HEK293 (cell line): Measurements from ENCODE around the gene P2RY6.

ENCODE experiments used
- CTCF ChIA-PET: fragments of 350-600 bp; formaldehyde crosslinking; extraction: SDS; loops from one replicate; lab custom pipeline; 2021; ENCODE audit warnings: antibody characterized with exemption; lab: Yijun Ruan, JAX
- POLR2A ChIA-PET: fragments of 300-600 bp; formaldehyde crosslinking; extraction: SDS; loops from one replicate; lab custom pipeline; 2020; ENCODE audit warnings: antibody characterized with exemption, inconsistent platforms; lab: Yijun Ruan, JAX
- H3K27ac ChIP-seq: fragments of 200-500 bp; sonication (Bioruptor generic); 2 replicates; pipeline ENCODE4 v1.5.1; 2014; ENCODE audit warnings: low read depth, low read length, control low read depth, inconsistent platforms; ENCODE audit errors: extremely low read depth
- H3K36me3 ChIP-seq, 2 experiments: fragments of 200-500 bp in 1 of 2; sonication (Bioruptor generic) in 1 of 2; 1 replicate in 1 of 2; 2 replicates in 1 of 2; pipeline ENCODE4 v1.5.1; 2014 to 2017; ENCODE audit warnings: inconsistent platforms in 2 of 2, low read length in 2 of 2; ENCODE audit not compliant: control insufficient read depth in 2 of 2, insufficient read depth in 1 of 2
- H3K4me1 ChIP-seq: fragments of 200-500 bp; sonication (Bioruptor generic); 2 replicates; pipeline ENCODE4 v1.5.1; 2014; ENCODE audit warnings: mild to moderate bottlenecking, low read length, inconsistent platforms; ENCODE audit not compliant: control insufficient read depth, insufficient read depth
- H3K4me3 ChIP-seq: 2 replicates; pipeline ENCODE4 v1.5.1; 2011; ENCODE audit warnings: low read depth, mild to moderate bottlenecking, control low read depth, low read length, moderate library complexity
- H3K9me3 ChIP-seq: fragments of 200-500 bp; sonication (Bioruptor generic); 2 replicates; pipeline ENCODE4 v1.5.1; 2014; ENCODE audit warnings: low read depth, low read length, inconsistent platforms; ENCODE audit not compliant: control insufficient read depth, insufficient read depth
- EGR2 ChIP-seq: fragments of 450-650 bp; formaldehyde crosslinking; IDR thresholded peaks from 2 replicates; pipeline ENCODE4 v1.5.1; 2016; ENCODE audit warnings: low read depth, missing biosample characterization, missing genetic modification characterization
- KLF10 ChIP-seq: fragments of 450-650 bp; IDR thresholded peaks from 2 replicates; pipeline ENCODE4 v1.5.1; 2018; ENCODE audit warnings: missing biosample characterization, mild to moderate bottlenecking, missing genetic modification characterization
- KLF16 ChIP-seq: fragments of 450-650 bp; formaldehyde crosslinking; IDR thresholded peaks from 2 replicates; pipeline ENCODE4 v1.5.1; 2017; ENCODE audit warnings: missing biosample characterization, missing genetic modification characterization
- OVOL3 ChIP-seq: fragments of 450-650 bp; formaldehyde crosslinking; IDR thresholded peaks from 2 replicates; pipeline ENCODE4 v1.5.1; 2016; ENCODE audit warnings: missing biosample characterization, missing genetic modification characterization
- ZFP37 ChIP-seq: fragments of 450-650 bp; formaldehyde crosslinking; IDR thresholded peaks from 2 replicates; pipeline ENCODE4 v1.5.1; 2016; ENCODE audit warnings: missing biosample characterization, missing genetic modification characterization
- ZFP41 ChIP-seq: fragments of 450-650 bp; formaldehyde crosslinking; IDR thresholded peaks from 2 replicates; pipeline ENCODE4 v1.5.1; 2016; ENCODE audit warnings: missing biosample characterization, missing genetic modification characterization, borderline replicate concordance
- ZIC2 ChIP-seq: fragments of 450-650 bp; formaldehyde crosslinking; IDR thresholded peaks from 2 replicates; pipeline ENCODE4 v1.5.1; 2016; ENCODE audit warnings: missing biosample characterization, missing genetic modification characterization
- ZNF114 ChIP-seq: fragments of 450-650 bp; formaldehyde crosslinking; IDR thresholded peaks from 2 replicates; pipeline ENCODE4 v1.5.0; 2017; ENCODE audit warnings: missing biosample characterization, missing genetic modification characterization
- ZNF121 ChIP-seq: fragments of 450-650 bp; formaldehyde crosslinking; IDR thresholded peaks from 2 replicates; pipeline ENCODE4 v1.5.1; 2016; ENCODE audit warnings: missing biosample characterization, missing genetic modification characterization
- ZNF184 ChIP-seq: fragments of 450-650 bp; IDR thresholded peaks from 2 replicates; pipeline ENCODE4 v1.5.1; 2018; ENCODE audit warnings: missing biosample characterization, mild to moderate bottlenecking, missing genetic modification characterization
- ZNF19 ChIP-seq: fragments of 450-650 bp; formaldehyde crosslinking; IDR thresholded peaks from 2 replicates; pipeline ENCODE4; 2016; ENCODE audit warnings: missing biosample characterization, missing genetic modification characterization, low read depth
- ZNF202 ChIP-seq: fragments of 450-650 bp; formaldehyde crosslinking; IDR thresholded peaks from 2 replicates; pipeline ENCODE4 v1.5.1; 2016; ENCODE audit warnings: missing biosample characterization, missing genetic modification characterization, borderline replicate concordance
- ZNF211 ChIP-seq: fragments of 450-650 bp; formaldehyde crosslinking; IDR thresholded peaks from 2 replicates; pipeline ENCODE4 v1.5.1; 2016; ENCODE audit warnings: low read depth, missing biosample characterization, missing genetic modification characterization
- ZNF426 ChIP-seq: fragments of 450-650 bp; formaldehyde crosslinking; IDR thresholded peaks from 2 replicates; pipeline ENCODE4 v1.5.1; 2017; ENCODE audit warnings: missing biosample characterization, missing genetic modification characterization, mild to moderate bottlenecking, inconsistent platforms, moderate library complexity
- ZNF48 ChIP-seq: fragments of 450-650 bp; formaldehyde crosslinking; IDR thresholded peaks from 2 replicates; pipeline ENCODE4 v1.5.1; 2016; ENCODE audit warnings: missing biosample characterization, missing genetic modification characterization
- ZNF529 ChIP-seq: fragments of 450-650 bp; formaldehyde crosslinking; IDR thresholded peaks from 2 replicates; pipeline ENCODE4 v1.5.1; 2017; ENCODE audit warnings: missing genetic modification characterization, missing biosample characterization; ENCODE audit not compliant: insufficient replicate concordance
- ZNF624 ChIP-seq: fragments of 450-650 bp; formaldehyde crosslinking; IDR thresholded peaks from 2 replicates; pipeline ENCODE4 v1.5.1; 2017; ENCODE audit warnings: missing biosample characterization, missing genetic modification characterization
- ZNF626 ChIP-seq: fragments of 450-650 bp; sonication (Bioruptor Pico); formaldehyde crosslinking; IDR thresholded peaks from 2 replicates; pipeline ENCODE4 v1.5.1; 2018; ENCODE audit warnings: missing biosample characterization, missing genetic modification characterization, inconsistent platforms
- ZNF677 ChIP-seq: fragments of 450-650 bp; IDR thresholded peaks from 2 replicates; pipeline ENCODE4 v1.5.0; 2018; ENCODE audit warnings: missing biosample characterization, mild to moderate bottlenecking, missing genetic modification characterization, moderate library complexity
- ZNF701 ChIP-seq: fragments of 450-650 bp; formaldehyde crosslinking; IDR thresholded peaks from 2 replicates; pipeline ENCODE4 v1.5.1; 2016; ENCODE audit warnings: missing biosample characterization, missing genetic modification characterization
- ZNF747 ChIP-seq: fragments of 450-650 bp; formaldehyde crosslinking; IDR thresholded peaks from 2 replicates; pipeline ENCODE4 v1.5.1; 2016; ENCODE audit warnings: missing biosample characterization, missing genetic modification characterization
- ZNF76 ChIP-seq: fragments of 450-650 bp; formaldehyde crosslinking; IDR thresholded peaks from 2 replicates; pipeline ENCODE4; 2016; ENCODE audit warnings: low read depth, missing biosample characterization, missing genetic modification characterization, borderline replicate concordance
- ZNF791 ChIP-seq: fragments of 450-650 bp; formaldehyde crosslinking; IDR thresholded peaks from 2 replicates; pipeline ENCODE4 v1.5.1; 2016; ENCODE audit warnings: missing biosample characterization, missing genetic modification characterization
- ZNF830 ChIP-seq: fragments of 450-650 bp; IDR thresholded peaks from 2 replicates; pipeline ENCODE4 v1.5.0; 2018; ENCODE audit warnings: missing biosample characterization, missing genetic modification characterization, low read depth, mild to moderate bottlenecking, moderate library complexity
- ZSCAN30 ChIP-seq: fragments of 450-650 bp; IDR thresholded peaks from 2 replicates; pipeline ENCODE4 v1.5.1; 2018; ENCODE audit warnings: missing biosample characterization, mild to moderate bottlenecking, missing genetic modification characterization, moderate library complexity
- TF ChIP-seq, protein P1 (sequence below): fragments of 450-650 bp; formaldehyde crosslinking; IDR thresholded peaks from 2 replicates; pipeline ENCODE4 v1.5.1; 2016; ENCODE audit warnings: missing biosample characterization, missing genetic modification characterization
- TF ChIP-seq, protein P2 (sequence below): fragments of 450-650 bp; formaldehyde crosslinking; IDR thresholded peaks from 2 replicates; pipeline ENCODE4 v1.5.1; 2016; ENCODE audit warnings: missing biosample characterization, missing genetic modification characterization
- TF ChIP-seq, protein P3 (sequence below): fragments of 450-650 bp; formaldehyde crosslinking; IDR thresholded peaks from 2 replicates; pipeline ENCODE4 v1.5.1; 2016; ENCODE audit warnings: missing biosample characterization, missing genetic modification characterization, borderline replicate concordance

P2RY6 gene

DNA sequence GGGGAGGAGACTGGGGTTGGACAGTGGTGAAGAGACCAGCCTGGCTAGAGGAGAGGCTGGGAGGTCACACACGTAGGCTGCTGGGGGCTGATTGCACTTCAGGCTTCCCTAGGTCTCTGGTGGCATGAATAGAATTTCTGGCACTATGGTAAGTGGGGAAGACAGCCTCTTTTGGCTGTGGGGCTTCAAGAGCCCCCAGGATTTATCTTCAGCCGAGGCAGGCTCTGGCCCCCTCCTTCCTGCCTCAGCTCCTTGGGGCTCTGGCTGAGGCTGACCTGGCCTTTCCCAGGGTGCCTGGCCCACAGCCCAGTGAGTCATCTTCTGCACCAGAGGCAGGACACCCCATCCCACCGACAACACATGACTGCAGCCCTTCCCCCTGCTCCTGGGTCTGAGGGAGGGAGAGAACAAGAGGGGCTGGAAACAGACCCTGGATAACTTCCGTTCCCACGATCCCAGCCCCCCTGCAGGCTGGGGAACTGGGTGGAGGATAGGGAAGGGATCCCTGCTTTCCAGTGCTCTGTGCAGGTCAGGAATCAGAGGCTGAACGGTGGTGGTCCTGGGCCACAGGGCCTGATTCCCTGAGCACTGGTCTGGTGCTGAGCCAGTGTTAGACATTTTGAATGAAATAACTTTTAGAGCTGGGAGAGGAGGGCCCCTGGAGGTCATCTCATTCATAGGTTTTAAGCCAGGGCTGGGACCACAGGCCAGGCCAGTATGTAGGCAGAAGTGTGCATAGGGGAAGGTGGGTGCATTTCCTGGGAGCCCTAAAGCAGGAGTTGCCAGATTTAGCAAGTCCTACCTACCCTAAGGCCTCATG lies 62.5 kb downstream of the P2RY6 start:
- H3K27ac ChIP-seq, result no peak overlapping the region; the same call in 1 of the 2 replicates
- no peaks in the 10 kb centered on the region for H3K9me3 ChIP-seq
- no peak overlapping the region for H3K4me3 ChIP-seq
- ChIA-PET POLR2A (interaction anchor here (1.0 to 2.8 kb wide), 3 partner anchors 21 to 32 kb away, joined by 4 to 30 read pairs (median 6); partner anchors contain the start of gene ARHGEF17), CTCF (interaction anchor here (0.5 to 7.5 kb wide), 23 partner anchors 8 to 325 kb away, joined by 3 to 185 read pairs (median 6); partner anchors contain the start of gene ARHGEF17)
- peaks cover 4% of the 10 kb centered on the region; the same call in 1 of the 2 replicates for H3K4me1 ChIP-seq
- no peaks in the 10 kb centered on the region for H3K36me3 ChIP-seq
- TF ChIP-seq ZFP37 (tag by site-specific recombination) (no peak), ZNF791 (tag by site-specific recombination) (no peak), ZNF624 (tag by site-specific recombination) (no peak), ZNF426 (tag by site-specific recombination) (no peak), ZNF121 (tag by site-specific recombination) (no peak), ZIC2 (tag by site-specific recombination) (peak; percentile 59), ZSCAN30 (tag by site-specific recombination) (no peak), ZNF830 (no peak), ZNF626 (tag by site-specific recombination) (no peak), KLF16 (tag by site-specific recombination) (no peak), ZNF184 (tag by site-specific recombination) (no peak), ZNF114 (tag by site-specific recombination) (no peak), ZNF529 (tag by site-specific recombination) (no peak), EGR2 (tag by site-specific recombination) (no peak), ZFP41 (no peak), ZNF19 (tag by site-specific recombination) (no peak), ZNF701 (tag by site-specific recombination) (no peak), ZNF48 (no peak), OVOL3 (tag by site-specific recombination) (no peak), ZNF76 (0 out of 2 replicates have a peak, but pooled peaks have one; percentile 23), ZNF211 (tag by site-specific recombination) (no peak), ZNF747 (tag by site-specific recombination) (no peak), KLF10 (no peak), ZNF677 (tag by site-specific recombination) (no peak), ZNF202 (tag by site-specific recombination) (no peak)
- TF ChIP-seq, protein P1, sequence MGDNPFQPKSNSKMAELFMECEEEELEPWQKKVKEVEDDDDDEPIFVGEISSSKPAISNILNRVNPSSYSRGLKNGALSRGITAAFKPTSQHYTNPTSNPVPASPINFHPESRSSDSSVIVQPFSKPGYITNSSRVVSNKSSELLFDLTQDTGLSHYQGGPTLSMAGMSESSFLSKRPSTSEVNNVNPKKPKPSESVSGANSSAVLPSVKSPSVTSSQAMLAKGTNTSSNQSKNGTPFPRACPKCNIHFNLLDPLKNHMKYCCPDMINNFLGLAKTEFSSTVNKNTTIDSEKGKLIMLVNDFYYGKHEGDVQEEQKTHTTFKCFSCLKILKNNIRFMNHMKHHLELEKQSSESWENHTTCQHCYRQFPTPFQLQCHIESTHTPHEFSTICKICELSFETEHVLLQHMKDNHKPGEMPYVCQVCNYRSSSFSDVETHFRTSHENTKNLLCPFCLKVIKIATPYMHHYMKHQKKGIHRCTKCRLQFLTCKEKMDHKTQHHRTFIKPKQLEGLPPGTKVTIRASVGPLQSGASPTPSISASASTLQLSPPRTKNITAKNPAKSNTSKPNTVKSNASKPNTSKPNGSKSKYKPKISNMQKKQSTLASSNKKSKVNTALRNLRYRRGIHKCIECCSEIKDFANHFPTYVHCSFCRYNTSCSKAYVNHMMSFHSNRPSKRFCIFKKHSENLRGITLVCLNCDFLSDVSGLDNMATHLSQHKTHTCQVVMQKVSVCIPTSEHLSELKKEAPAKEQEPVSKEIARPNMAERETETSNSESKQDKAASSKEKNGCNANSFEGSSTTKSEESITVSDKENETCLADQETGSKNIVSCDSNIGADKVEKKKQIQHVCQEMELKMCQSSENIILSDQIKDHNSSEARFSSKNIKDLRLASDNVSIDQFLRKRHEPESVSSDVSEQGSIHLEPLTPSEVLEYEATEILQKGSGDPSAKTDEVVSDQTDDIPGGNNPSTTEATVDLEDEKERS (tag by site-specific recombination), result no peak
- TF ChIP-seq, protein P2, sequence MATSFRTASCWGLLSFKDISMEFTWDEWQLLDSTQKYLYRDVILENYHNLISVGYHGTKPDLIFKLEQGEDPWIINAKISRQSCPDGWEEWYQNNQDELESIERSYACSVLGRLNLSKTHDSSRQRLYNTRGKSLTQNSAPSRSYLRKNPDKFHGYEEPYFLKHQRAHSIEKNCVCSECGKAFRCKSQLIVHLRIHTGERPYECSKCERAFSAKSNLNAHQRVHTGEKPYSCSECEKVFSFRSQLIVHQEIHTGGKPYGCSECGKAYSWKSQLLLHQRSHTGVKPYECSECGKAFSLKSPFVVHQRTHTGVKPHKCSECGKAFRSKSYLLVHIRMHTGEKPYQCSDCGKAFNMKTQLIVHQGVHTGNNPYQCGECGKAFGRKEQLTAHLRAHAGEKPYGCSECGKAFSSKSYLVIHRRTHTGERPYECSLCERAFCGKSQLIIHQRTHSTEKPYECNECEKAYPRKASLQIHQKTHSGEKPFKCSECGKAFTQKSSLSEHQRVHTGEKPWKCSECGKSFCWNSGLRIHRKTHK, result no peak
- TF ChIP-seq, protein P3, sequence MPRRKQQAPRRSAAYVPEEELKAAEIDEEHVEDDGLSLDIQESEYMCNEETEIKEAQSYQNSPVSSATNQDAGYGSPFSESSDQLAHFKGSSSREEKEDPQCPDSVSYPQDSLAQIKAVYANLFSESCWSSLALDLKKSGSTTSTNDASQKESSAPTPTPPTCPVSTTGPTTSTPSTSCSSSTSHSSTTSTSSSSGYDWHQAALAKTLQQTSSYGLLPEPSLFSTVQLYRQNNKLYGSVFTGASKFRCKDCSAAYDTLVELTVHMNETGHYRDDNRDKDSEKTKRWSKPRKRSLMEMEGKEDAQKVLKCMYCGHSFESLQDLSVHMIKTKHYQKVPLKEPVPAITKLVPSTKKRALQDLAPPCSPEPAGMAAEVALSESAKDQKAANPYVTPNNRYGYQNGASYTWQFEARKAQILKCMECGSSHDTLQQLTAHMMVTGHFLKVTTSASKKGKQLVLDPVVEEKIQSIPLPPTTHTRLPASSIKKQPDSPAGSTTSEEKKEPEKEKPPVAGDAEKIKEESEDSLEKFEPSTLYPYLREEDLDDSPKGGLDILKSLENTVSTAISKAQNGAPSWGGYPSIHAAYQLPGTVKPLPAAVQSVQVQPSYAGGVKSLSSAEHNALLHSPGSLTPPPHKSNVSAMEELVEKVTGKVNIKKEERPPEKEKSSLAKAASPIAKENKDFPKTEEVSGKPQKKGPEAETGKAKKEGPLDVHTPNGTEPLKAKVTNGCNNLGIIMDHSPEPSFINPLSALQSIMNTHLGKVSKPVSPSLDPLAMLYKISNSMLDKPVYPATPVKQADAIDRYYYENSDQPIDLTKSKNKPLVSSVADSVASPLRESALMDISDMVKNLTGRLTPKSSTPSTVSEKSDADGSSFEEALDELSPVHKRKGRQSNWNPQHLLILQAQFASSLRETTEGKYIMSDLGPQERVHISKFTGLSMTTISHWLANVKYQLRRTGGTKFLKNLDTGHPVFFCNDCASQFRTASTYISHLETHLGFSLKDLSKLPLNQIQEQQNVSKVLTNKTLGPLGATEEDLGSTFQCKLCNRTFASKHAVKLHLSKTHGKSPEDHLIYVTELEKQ (tag by site-specific recombination), result no peak
